Uterus (tissue), 4 donors: ENCODE results near the gene URM1. TPM values are rescaled to one million over a fixed set of nuclear protein-coding genes. Genes with fewer than 3 reads are reported as not detected.
"Not testable (repeated sequence)": the region's sequence is repeated elsewhere in the genome, so short reads cannot be mapped to it uniquely, and the experiment has no call there.

Experiments
- DNase-seq, 2 donors: peaks; one replicate each; pipeline ENCODE4 v3.0.0-alpha.2; 2019 to 2020
- H3K27ac ChIP-seq, 2 donors: fragments of 200-600 bp; sonication (generic); 1 replicate in 1 of 2; 2 replicates in 1 of 2; pipeline ENCODE4 v1.5.1; 2016 to 2018
- H3K27me3 ChIP-seq, 2 donors: fragments of 200-600 bp; sonication (generic); one replicate each; pipeline ENCODE4 v1.5.1; 2018 to 2019; ENCODE audit warnings: control low read depth in 1 of 2
- H3K36me3 ChIP-seq, 2 donors: fragments of 200-600 bp; sonication (generic); one replicate each; pipeline ENCODE4 v1.5.1; 2019; ENCODE audit warnings: control low read depth in 1 of 2
- H3K4me1 ChIP-seq, 2 donors: fragments of 200-600 bp; sonication (generic); one replicate each; pipeline ENCODE4 v1.5.1; 2018 to 2019; ENCODE audit warnings: control low read depth in 1 of 2
- H3K4me3 ChIP-seq, 2 donors: fragments of 200-600 bp; sonication (generic); 1 replicate in 1 of 2; 2 replicates in 1 of 2; pipeline ENCODE4 v1.5.1; 2018 to 2019; ENCODE audit warnings: mild to moderate bottlenecking in 1 of 2
- H3K9me3 ChIP-seq, 2 donors: fragments of 200-600 bp; sonication (generic); one replicate each; pipeline ENCODE4 v1.5.1; 2019; ENCODE audit warnings: control low read depth in 1 of 2
- CTCF ChIP-seq, 4 experiments: fragments of 200-600 bp in 2 of 4; fragments of 450-650 bp in 2 of 4; sonication (generic) in 2 of 4; IDR thresholded peaks; one replicate each; pipeline ENCODE4 v1.5.1; 2016 to 2019; ENCODE audit warnings: antibody characterized with exemption in 4 of 4, mild to moderate bottlenecking in 2 of 4, moderate library complexity in 1 of 4
- POLR2A ChIP-seq, 2 donors: fragments of 450-650 bp; IDR thresholded peaks; one replicate each; pipeline ENCODE4 v1.6.1; 2016; ENCODE audit warnings: antibody characterized with exemption in 2 of 2, mild to moderate bottlenecking in 1 of 2, moderate library complexity in 1 of 2
- intact Hi-C: fragments of 100-400 bp; cut with DNase I; formaldehyde crosslinking; loops from one replicate; pipeline ENCODE4 v1.15.1; 2023; ENCODE audit warnings: low total_unique reads
- total RNA-seq, 4 donors: library from RNA; depleted of rRNA in 3 of 4; stranded (reverse); fragments of >200 nt in 3 of 4; gene quantifications; one replicate each; pipeline versions ENCODE4 v1.1.0 to v1.2.4, GENCODE V29; 2014 to 2023
- donor health status: DM: yes; HTN: yes; CAD: no.

Gene URM1
- total RNA-seq, 4 donors from 2014 or later: 6.7 to 32.0 (median 22.4) TPM

GRCh38 chr9:128409450-128409849 is 38.3 kb downstream of the URM1 start:
- intact Hi-C loops: no loop called here
- no peak overlapping the region for H3K27ac ChIP-seq
- TF ChIP-seq CTCF (IDR thresholded peaks at IDR 0.05) (no peak), POLR2A (IDR thresholded peaks at IDR 0.05) (no peak)
- no peak overlapping the region for H3K4me3 ChIP-seq
- peaks cover 0 to 5% of the 10 kb centered on the region in 2 donors for H3K27me3 ChIP-seq
- H3K36me3 ChIP-seq: no peaks in the 10 kb centered on the region
- no peak for DNase-seq
- no peaks in the 10 kb centered on the region for H3K9me3 ChIP-seq
- no peaks in the 10 kb centered on the region for H3K4me1 ChIP-seq

- TF ChIP-seq CTCF (IDR thresholded peaks at IDR 0.05): no peak
- no peak overlapping the region for H3K4me3 ChIP-seq
- H3K9me3 ChIP-seq: no peaks in the 10 kb centered on the region
These were observed 38.8 kb downstream of the URM1 start for GRCh38 chr9:128409978-128410377.

GRCh38 chr9:128411364-128412119 is 40.4 kb downstream of the URM1 start:
- H3K36me3 ChIP-seq: no peaks in the 10 kb centered on the region
- H3K27ac ChIP-seq: no peak overlapping the region
- no peak overlapping the region for H3K4me3 ChIP-seq
- H3K4me1 ChIP-seq: no peaks in the 10 kb centered on the region
- H3K9me3 ChIP-seq: no peaks in the 10 kb centered on the region
- intact Hi-C loops: no loop called here
- TF ChIP-seq POLR2A (IDR thresholded peaks at IDR 0.05): no peak
- DNase-seq: no peak
- peaks cover 0 to 8% of the 10 kb centered on the region in 2 donors for H3K27me3 ChIP-seq

More at GRCh38 chr9:128409978-128410377, 38.8 kb downstream of the URM1 start:
- Histone ChIP-seq H3K27ac (no peak overlapping the region), H3K36me3 (no peaks in the 10 kb centered on the region), H3K4me1 (no peaks in the 10 kb centered on the region), H3K27me3 (peaks cover 0 to 5% of the 10 kb centered on the region in 2 donors)
- intact Hi-C loops: no loop called here
- no peak for DNase-seq

- no peaks in the 10 kb centered on the region for H3K36me3 ChIP-seq
- H3K4me1 ChIP-seq: no peaks in the 10 kb centered on the region
- H3K4me3 ChIP-seq: no peak overlapping the region
- no peak overlapping the region for H3K27ac ChIP-seq
- peaks cover 0 to 8% of the 10 kb centered on the region in 2 donors for H3K27me3 ChIP-seq
- H3K9me3 ChIP-seq: no peaks in the 10 kb centered on the region
- intact Hi-C loops: no loop called here
- DNase-seq: no peak
- TF ChIP-seq CTCF (IDR thresholded peaks at IDR 0.05): peak in 3 of 4 experiments; percentile 26 to 55 (median 31)
- TF ChIP-seq POLR2A (IDR thresholded peaks at IDR 0.05): no peak
These were observed 41.1 kb downstream of the URM1 start for GRCh38 chr9:128412120-128412790.

GRCh38 chr9:128413728-128414127 is 42.6 kb downstream of the URM1 start:
- H3K27ac ChIP-seq, DNase-seq, H3K27me3 ChIP-seq, H3K4me3 ChIP-seq, H3K9me3 ChIP-seq, H3K36me3 ChIP-seq, intact Hi-C loops, H3K4me1 ChIP-seq: not testable (repeated sequence)

- Histone ChIP-seq H3K36me3 (no peaks in the 10 kb centered on the region), H3K27ac (no peak overlapping the region), H3K9me3 (no peaks in the 10 kb centered on the region), H3K4me3 (no peak overlapping the region), H3K4me1 (no peaks in the 10 kb centered on the region), H3K27me3 (peaks cover 0 to 8% of the 10 kb centered on the region in 2 donors)
- TF ChIP-seq POLR2A (IDR thresholded peaks at IDR 0.05) (no peak), CTCF (IDR thresholded peaks at IDR 0.05) (no peak)
- intact Hi-C loops: no loop called here
- DNase-seq: no peak
These were observed 43.3 kb downstream of the URM1 start for GRCh38 chr9:128414461-128414860.
